ENCODE data around the gene TMEM132A.

DNA sequence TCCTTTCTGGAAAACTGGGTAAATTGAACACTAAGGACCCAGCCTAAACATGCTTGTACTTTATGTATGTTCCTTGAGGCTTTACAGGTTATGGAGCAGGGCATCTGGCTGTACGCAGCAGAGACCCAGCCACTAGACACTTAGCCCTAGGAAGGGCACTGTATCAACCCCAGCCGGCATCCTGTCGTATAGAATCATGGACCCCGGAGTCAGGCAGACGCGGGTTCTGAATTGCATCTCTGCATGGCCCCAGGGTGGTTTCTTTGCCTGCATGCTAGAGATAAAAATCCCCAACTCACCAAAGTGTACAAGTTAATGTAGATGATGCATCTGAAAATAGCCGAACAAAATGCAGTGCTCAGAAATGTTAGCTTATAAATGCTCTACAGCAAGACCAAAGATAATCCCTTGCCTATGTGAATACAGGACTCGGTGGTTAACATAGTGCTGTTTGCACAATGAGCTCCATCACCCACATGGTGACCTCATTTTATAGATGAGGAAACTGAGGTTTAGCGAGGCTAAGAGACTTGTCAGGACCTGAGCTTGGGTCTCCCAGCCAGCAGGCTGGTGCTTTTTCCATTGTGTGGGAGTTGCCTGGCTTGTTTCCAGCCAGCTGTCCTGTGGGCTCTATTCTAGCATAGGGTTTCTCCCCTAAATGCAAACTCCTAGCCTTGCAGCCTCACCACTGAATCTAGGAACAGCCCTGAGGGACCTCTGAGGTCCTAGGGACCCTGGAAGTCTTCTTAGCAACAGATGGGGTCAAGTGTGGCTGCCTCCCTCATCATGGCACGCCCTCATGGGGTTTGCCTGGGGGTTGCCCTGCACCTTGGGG lies 54.5 kb downstream of the TMEM132A start:
- TF ChIP-seq, protein P1, sequence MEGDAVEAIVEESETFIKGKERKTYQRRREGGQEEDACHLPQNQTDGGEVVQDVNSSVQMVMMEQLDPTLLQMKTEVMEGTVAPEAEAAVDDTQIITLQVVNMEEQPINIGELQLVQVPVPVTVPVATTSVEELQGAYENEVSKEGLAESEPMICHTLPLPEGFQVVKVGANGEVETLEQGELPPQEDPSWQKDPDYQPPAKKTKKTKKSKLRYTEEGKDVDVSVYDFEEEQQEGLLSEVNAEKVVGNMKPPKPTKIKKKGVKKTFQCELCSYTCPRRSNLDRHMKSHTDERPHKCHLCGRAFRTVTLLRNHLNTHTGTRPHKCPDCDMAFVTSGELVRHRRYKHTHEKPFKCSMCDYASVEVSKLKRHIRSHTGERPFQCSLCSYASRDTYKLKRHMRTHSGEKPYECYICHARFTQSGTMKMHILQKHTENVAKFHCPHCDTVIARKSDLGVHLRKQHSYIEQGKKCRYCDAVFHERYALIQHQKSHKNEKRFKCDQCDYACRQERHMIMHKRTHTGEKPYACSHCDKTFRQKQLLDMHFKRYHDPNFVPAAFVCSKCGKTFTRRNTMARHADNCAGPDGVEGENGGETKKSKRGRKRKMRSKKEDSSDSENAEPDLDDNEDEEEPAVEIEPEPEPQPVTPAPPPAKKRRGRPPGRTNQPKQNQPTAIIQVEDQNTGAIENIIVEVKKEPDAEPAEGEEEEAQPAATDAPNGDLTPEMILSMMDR (IDR thresholded peaks at IDR 0.05), result no peak
- TF ChIP-seq POLR2A (IDR thresholded peaks at IDR 0.05) (no peak), POLR2AphosphoS5 (IDR thresholded peaks at IDR 0.05) (no peak), EP300 (IDR thresholded peaks at IDR 0.05) (no peak)

Data from gastroesophageal sphincter (tissue), 3 donors.